SU-DHL-6 (cell line): ENCODE measurements around the gene ADGRB3.

Source experiments
- H2AFZ ChIP-seq: fragments of 200-600 bp; sonication (generic); 2 replicates; pipeline ENCODE4 v1.6.1; 2014; ENCODE audit warnings: low read depth, mild to moderate bottlenecking, moderate library complexity, mixed read lengths, antibody characterized with exemption, low read length; ENCODE audit not compliant: severe bottlenecking
- H3F3A ChIP-seq: fragments of 200-600 bp; shearing (Covaris generic); 2 replicates; pipeline ENCODE4 v1.6.0; 2016; ENCODE audit warnings: antibody characterized with exemption, mild to moderate bottlenecking; ENCODE audit not compliant: insufficient read depth
- H3K27ac ChIP-seq: fragments of 200-600 bp; sonication (generic); 2 replicates; pipeline ENCODE4 v1.5.1; 2016; ENCODE audit warnings: low read depth, mild to moderate bottlenecking, low read length, moderate library complexity, mixed read lengths
- H3K27me3 ChIP-seq: fragments of 200-600 bp; sonication (generic), shearing (Covaris generic); 2 replicates; pipeline ENCODE4 v1.6.0; 2014; ENCODE audit warnings: mild to moderate bottlenecking, low read length
- H3K36me3 ChIP-seq: fragments of 200-600 bp; sonication (generic); 2 replicates; pipeline ENCODE4 v1.6.1; 2014; ENCODE audit warnings: mild to moderate bottlenecking, low read length, mixed read lengths
- H3K4me2 ChIP-seq: fragments of 300-600, 200-600 bp; shearing (Covaris generic), sonication (generic); 2 replicates; pipeline ENCODE4 v1.6.0; 2014; ENCODE audit warnings: low read length, low read depth, mild to moderate bottlenecking; ENCODE audit not compliant: poor library complexity, severe bottlenecking
- H3K4me3 ChIP-seq: fragments of 200-600 bp; sonication (generic); 2 replicates; pipeline ENCODE4 v1.5.1; 2014; ENCODE audit warnings: antibody characterized with exemption, low read length, mild to moderate bottlenecking, mixed read lengths; ENCODE audit not compliant: insufficient read depth, poor library complexity, severe bottlenecking
- H3K79me2 ChIP-seq: fragments of 200-600 bp; sonication (generic); 2 replicates; pipeline ENCODE4 v1.6.1; 2014; ENCODE audit warnings: mild to moderate bottlenecking, low read length, moderate library complexity; ENCODE audit not compliant: insufficient read depth
- H3K9ac ChIP-seq: fragments of 200-600 bp; sonication (generic); 2 replicates; pipeline ENCODE4 v1.7.0; 2014; ENCODE audit warnings: mild to moderate bottlenecking, low read length
- H3K9me2 ChIP-seq: fragments of 200-600 bp; sonication (generic); replicated peaks from 2 replicates; pipeline ENCODE4 v1.6.1; 2014; ENCODE audit warnings: low read length; ENCODE audit not compliant: insufficient read depth
- H3K9me3 ChIP-seq: fragments of 200-600 bp; sonication (generic); 2 replicates; pipeline ENCODE4 v1.6.1; 2014; ENCODE audit warnings: low read length, mixed read lengths; ENCODE audit not compliant: insufficient read depth
- H4K20me1 ChIP-seq: fragments of 200-600 bp; sonication (generic); 2 replicates; pipeline ENCODE4 v1.6.1; 2014; ENCODE audit warnings: low read depth, mild to moderate bottlenecking, antibody characterized with exemption, low read length, moderate library complexity, mixed read lengths
- EZH2phosphoT487 ChIP-seq: fragments of 200-600 bp; sonication (generic), shearing (Covaris generic); conservative IDR thresholded peaks from 2 replicates; pipeline ENCODE4 v1.6.1; 2018; ENCODE audit warnings: mild to moderate bottlenecking, antibody characterized with exemption, low read length, moderate library complexity, mixed read lengths
- TF ChIP-seq, protein P1 (sequence below): fragments of 200-600 bp; sonication (generic); IDR thresholded peaks from one replicate; pipeline ENCODE4 v1.5.1; 2017; ENCODE audit warnings: antibody characterized with exemption, mild to moderate bottlenecking, low read length, moderate library complexity; ENCODE audit not compliant: insufficient read depth, poor library complexity, severe bottlenecking

ADGRB3 gene

DNA sequence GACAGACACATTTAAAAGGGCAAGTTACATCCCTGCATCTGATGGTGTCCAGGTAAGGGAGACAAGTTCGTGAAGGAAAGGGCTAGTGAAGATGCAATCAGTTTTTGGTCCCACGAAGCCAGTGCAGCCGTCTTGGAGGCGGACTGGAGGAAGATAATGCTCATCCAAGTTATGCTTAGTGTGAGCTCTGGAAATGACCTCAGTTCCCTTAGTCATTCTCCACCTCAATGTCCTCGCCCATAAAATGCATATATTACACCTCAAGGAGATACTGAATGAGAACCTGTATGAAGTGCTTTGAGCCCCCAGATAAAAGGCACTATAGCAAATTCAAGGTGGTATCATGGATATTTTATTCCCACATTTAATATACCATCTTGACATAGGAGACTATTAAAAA is 358.8 kb downstream of the ADGRB3 start:
- Histone ChIP-seq H3K36me3 (no peaks in the 10 kb centered on the region), H4K20me1 (no peaks in the 10 kb centered on the region)
- no peak for TF ChIP-seq EZH2phosphoT487
- TF ChIP-seq, protein P1, sequence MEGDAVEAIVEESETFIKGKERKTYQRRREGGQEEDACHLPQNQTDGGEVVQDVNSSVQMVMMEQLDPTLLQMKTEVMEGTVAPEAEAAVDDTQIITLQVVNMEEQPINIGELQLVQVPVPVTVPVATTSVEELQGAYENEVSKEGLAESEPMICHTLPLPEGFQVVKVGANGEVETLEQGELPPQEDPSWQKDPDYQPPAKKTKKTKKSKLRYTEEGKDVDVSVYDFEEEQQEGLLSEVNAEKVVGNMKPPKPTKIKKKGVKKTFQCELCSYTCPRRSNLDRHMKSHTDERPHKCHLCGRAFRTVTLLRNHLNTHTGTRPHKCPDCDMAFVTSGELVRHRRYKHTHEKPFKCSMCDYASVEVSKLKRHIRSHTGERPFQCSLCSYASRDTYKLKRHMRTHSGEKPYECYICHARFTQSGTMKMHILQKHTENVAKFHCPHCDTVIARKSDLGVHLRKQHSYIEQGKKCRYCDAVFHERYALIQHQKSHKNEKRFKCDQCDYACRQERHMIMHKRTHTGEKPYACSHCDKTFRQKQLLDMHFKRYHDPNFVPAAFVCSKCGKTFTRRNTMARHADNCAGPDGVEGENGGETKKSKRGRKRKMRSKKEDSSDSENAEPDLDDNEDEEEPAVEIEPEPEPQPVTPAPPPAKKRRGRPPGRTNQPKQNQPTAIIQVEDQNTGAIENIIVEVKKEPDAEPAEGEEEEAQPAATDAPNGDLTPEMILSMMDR, result no peak

DNA sequence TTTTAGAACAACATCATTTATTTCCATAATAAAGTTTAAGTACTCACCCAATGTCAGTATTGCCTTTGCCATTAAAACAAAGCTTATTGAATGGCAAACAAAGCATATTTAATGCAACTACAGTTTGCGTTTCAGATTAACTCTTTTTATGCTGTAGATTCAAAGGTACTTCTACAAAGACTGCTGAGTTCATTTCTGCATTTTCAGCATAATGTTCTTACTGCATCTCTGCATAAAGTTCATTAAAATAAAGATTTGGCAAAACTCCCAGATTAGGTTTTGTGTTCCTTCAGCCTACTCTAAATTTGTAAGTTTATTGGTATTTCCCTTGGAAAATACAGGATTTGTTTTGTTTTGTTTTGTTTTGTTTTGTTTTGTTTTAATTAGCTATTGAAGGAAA is 359.4 kb downstream of the ADGRB3 start:
- TF ChIP-seq, protein P1, result no peak
- TF ChIP-seq EZH2phosphoT487, result no peak
- Histone ChIP-seq H2AFZ (no peak overlapping the region), H3K79me2 (no peaks in the 10 kb centered on the region), H3K9me3 (no peaks in the 10 kb centered on the region), H3K4me2 (no peak overlapping the region), H3K27ac (no peak overlapping the region), H3K9me2 (no peaks in the 10 kb centered on the region), H3K4me3 (no peak overlapping the region), H3K9ac (no peak overlapping the region), H4K20me1 (no peaks in the 10 kb centered on the region), H3K36me3 (no peaks in the 10 kb centered on the region), H3F3A (no peaks in the 10 kb centered on the region), H3K27me3 (no peaks in the 10 kb centered on the region)

More for the DNA sequence above, 358.8 kb downstream of the ADGRB3 start:
- Histone ChIP-seq H3K4me3 (no peak overlapping the region), H3K9ac (no peak overlapping the region), H2AFZ (no peak overlapping the region), H3K27me3 (no peaks in the 10 kb centered on the region), H3K4me2 (no peak overlapping the region), H3K27ac (no peak overlapping the region), H3K9me2 (no peaks in the 10 kb centered on the region), H3K9me3 (no peaks in the 10 kb centered on the region), H3F3A (no peaks in the 10 kb centered on the region), H3K79me2 (no peaks in the 10 kb centered on the region)

DNA sequence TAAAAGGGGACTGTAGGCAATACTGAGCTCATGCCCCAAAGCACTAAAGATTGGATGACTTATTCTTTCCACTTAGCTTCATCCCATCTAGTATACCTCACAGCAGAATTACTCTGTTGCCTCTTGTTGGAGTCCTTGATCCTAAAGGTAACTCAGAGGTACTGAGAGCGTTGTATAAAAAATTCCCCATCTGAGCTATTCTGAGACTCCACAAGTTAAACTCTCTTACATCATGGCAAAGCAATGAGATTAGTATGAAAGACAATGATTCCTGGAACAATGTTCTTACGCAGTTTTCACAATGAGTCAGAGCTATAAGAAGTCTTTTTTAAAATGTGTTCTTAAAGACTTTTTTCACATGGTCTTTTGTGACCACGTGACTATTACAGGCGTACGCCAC is 370.1 kb downstream of the ADGRB3 start:
- Histone ChIP-seq H3K27ac (no peak overlapping the region), H3K9ac (no peak overlapping the region), H3K9me2 (no peaks in the 10 kb centered on the region), H2AFZ (no peak overlapping the region), H3K4me2 (no peak overlapping the region), H3K4me3 (no peak overlapping the region), H4K20me1 (no peaks in the 10 kb centered on the region), H3K79me2 (no peaks in the 10 kb centered on the region), H3K27me3 (no peaks in the 10 kb centered on the region), H3K9me3 (no peaks in the 10 kb centered on the region), H3K36me3 (no peaks in the 10 kb centered on the region), H3F3A (no peaks in the 10 kb centered on the region)
- TF ChIP-seq EZH2phosphoT487, result no peak
- TF ChIP-seq, protein P1, result no peak
